ENCODE measurements around the gene DMGDH. TPM values are rescaled to one million over a fixed set of nuclear protein-coding genes. Genes with fewer than 3 reads are reported as not detected.

DMGDH gene
- total and polyA plus RNA-seq, 2 experiments from 2014 or later = 8.9 TPM; not detected in 1

DNA sequence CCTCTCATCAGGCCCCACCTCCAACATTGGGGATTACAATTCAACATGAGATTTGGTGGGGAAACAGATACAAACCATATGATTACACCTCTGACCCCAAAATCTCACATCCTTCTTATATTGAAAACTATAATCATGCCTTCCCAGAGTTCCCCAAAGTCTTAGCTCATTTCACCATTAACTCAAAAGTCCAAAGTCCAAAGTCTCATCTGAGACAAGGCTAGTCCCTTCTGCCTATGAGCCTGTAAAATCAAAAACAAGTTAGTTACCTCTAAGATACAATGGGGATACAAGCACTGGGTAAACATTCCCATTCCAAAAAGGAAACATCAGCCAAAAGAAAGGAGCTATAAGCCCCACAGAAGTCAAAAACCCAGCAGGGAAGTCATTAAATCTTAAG, 57.6 kb downstream of the DMGDH start:
- Histone ChIP-seq H3K4me1 (ENCODE audit: low read depth) (no peaks in the 10 kb centered on the region), H3K27me3 (peaks cover 2% of the 10 kb centered on the region), H3K4me3 (no peak overlapping the region), H3K27ac (no peak overlapping the region), H3K9me3 (ENCODE audit: low read depth) (no peaks in the 10 kb centered on the region), H3K36me3 (no peaks in the 10 kb centered on the region)
- DNase-seq (ENCODE audit: low read depth in 1 of 2, low spot score in 1 of 2) = no peak
- TF ChIP-seq, protein P1, sequence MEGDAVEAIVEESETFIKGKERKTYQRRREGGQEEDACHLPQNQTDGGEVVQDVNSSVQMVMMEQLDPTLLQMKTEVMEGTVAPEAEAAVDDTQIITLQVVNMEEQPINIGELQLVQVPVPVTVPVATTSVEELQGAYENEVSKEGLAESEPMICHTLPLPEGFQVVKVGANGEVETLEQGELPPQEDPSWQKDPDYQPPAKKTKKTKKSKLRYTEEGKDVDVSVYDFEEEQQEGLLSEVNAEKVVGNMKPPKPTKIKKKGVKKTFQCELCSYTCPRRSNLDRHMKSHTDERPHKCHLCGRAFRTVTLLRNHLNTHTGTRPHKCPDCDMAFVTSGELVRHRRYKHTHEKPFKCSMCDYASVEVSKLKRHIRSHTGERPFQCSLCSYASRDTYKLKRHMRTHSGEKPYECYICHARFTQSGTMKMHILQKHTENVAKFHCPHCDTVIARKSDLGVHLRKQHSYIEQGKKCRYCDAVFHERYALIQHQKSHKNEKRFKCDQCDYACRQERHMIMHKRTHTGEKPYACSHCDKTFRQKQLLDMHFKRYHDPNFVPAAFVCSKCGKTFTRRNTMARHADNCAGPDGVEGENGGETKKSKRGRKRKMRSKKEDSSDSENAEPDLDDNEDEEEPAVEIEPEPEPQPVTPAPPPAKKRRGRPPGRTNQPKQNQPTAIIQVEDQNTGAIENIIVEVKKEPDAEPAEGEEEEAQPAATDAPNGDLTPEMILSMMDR (IDR thresholded peaks at IDR 0.05; ENCODE audit: low read depth, low read length) = no peak

DNA sequence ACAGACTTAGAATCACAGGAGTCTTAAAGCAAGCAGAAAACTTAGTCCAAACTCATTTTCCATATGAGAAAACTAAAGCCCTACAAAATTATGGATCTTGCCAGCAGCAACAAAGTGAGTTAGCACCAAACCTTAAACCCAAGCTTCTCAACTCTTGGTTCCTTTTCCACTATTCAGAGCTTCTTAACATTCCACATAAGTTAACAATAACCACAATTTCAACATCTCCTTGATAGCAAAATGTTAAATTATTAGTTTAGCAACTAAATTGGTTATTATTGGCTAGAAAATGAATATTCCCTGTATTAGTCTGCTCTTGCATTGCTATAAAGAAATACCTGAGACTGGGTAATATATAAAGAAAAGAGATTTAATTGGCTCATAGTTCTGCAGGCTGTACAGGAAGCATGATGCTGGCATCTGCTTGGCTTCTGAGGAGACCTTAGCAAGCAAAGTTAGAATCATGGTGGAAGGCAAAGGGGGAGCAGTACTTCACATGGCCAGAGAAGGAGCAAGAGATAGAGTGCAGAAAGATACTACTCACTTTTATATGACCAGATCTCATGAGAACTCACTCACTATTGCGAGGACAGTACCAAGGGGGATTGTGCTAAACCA, 58.1 kb downstream of the DMGDH start:
- no peak overlapping the region for H3K27ac ChIP-seq
- no peaks in the 10 kb centered on the region for H3K4me1 ChIP-seq (ENCODE audit: low read depth)
- H3K9me3 ChIP-seq (ENCODE audit: low read depth) = no peaks in the 10 kb centered on the region
- no peaks in the 10 kb centered on the region for H3K36me3 ChIP-seq
- H3K4me3 ChIP-seq = no peak overlapping the region
- peak in 1 of 2 donors; percentile 53 for DNase-seq (ENCODE audit: low read depth in 1 of 2, low spot score in 1 of 2)
- TF ChIP-seq, protein P1 (IDR thresholded peaks at IDR 0.05; ENCODE audit: low read depth, low read length) = peak; percentile 15
- H3K27me3 ChIP-seq = no peaks in the 10 kb centered on the region

DNA sequence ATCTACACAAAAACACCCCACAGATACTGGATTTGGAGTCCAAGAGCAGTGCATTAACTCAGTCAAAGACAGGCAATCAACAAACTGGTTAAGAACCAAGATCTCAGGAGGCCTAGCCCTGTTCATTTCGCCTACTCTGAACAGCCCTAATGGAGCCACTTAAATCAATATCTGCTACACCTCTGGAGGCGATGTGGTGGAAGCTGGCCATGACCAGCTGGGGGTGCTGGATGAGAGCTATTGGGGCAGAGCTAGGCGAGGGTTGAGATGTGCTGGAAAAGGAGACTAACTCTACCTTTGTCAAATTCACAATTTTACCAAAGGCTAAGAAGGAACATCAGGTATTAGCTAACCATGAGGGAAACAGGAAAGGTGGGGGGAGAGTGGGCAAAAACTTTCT, 61.1 kb downstream of the DMGDH start:
- DNase-seq (ENCODE audit: low read depth in 1 of 2, low spot score in 1 of 2) = no peak
- Histone ChIP-seq H3K36me3 (no peaks in the 10 kb centered on the region), H3K4me1 (ENCODE audit: low read depth) (no peaks in the 10 kb centered on the region), H3K9me3 (ENCODE audit: low read depth) (no peaks in the 10 kb centered on the region), H3K4me3 (no peak overlapping the region), H3K27me3 (no peaks in the 10 kb centered on the region), H3K27ac (no peak overlapping the region)
- TF ChIP-seq, protein P1 (IDR thresholded peaks at IDR 0.05; ENCODE audit: low read depth, low read length) = no peak

DNA sequence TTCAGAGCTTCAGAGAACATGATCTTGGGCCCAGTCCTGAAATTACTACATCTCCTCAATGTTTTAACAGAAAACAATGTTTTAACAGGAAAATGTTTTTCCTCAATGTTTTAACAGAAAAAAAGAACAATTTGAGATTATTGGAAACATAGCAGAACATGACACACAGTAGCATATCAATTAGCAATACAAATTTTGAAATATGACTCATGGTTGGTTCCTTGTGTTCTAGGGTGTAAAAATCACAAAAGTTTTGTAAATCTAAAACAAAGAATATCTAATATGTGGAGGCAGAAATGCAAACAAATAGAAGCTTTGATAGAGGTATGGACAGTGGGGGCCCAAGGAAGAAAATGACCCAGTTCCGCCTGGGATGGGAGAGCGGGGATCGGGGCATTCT, 61.6 kb downstream of the DMGDH start:
- H3K9me3 ChIP-seq (ENCODE audit: low read depth) = no peaks in the 10 kb centered on the region
- no peaks in the 10 kb centered on the region for H3K36me3 ChIP-seq
- no peak overlapping the region for H3K27ac ChIP-seq
- no peak for DNase-seq (ENCODE audit: low read depth in 1 of 2, low spot score in 1 of 2)
- TF ChIP-seq, protein P1 (IDR thresholded peaks at IDR 0.05; ENCODE audit: low read depth, low read length) = no peak
- no peaks in the 10 kb centered on the region for H3K4me1 ChIP-seq (ENCODE audit: low read depth)
- H3K4me3 ChIP-seq = no peak overlapping the region
- no peaks in the 10 kb centered on the region for H3K27me3 ChIP-seq

DNA sequence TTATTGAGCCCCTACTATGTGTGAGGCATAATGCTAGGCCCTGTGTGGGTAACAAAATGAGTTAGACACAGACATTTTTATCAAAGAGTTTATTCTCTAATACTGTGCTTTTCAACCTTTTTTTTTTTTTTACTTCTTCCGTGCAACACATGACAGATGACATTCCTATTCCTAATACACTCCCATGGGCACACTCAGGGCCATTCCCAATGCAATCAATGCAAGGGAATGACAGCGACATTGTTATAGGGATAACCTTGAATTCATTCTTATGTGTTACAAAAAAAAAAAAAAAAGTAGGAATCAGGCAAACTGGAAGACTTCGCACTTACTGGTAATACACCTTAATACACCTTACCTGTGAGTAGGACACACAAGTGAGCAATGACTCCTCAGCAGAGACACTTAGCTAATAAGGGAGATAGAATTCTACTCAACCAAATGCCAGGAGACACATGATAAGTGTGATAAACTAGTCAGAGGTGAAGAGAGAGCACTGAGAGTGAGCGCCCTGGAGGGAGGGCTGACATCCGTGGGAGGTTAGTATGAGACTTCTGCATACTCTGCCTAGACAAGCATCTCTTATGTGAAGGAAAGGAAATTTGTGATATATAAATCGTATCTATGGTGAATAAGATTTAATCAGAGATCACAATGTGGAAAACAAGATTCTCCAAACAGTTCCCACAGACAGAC, 63.4 kb downstream of the DMGDH start:
- no peak overlapping the region for H3K4me3 ChIP-seq
- H3K4me1 ChIP-seq (ENCODE audit: low read depth) = no peaks in the 10 kb centered on the region
- no peak for DNase-seq (ENCODE audit: low read depth in 1 of 2, low spot score in 1 of 2)
- H3K36me3 ChIP-seq = no peaks in the 10 kb centered on the region
- TF ChIP-seq, protein P1 (IDR thresholded peaks at IDR 0.05; ENCODE audit: low read depth, low read length) = no peak
- no peaks in the 10 kb centered on the region for H3K27me3 ChIP-seq
- no peaks in the 10 kb centered on the region for H3K9me3 ChIP-seq (ENCODE audit: low read depth)
- H3K27ac ChIP-seq = no peak overlapping the region

Measured in cardiac muscle cell (in vitro differentiated cells and primary cell).